ENCODE measurements around the gene ARPC4.

The ARPC4 gene

DNA sequence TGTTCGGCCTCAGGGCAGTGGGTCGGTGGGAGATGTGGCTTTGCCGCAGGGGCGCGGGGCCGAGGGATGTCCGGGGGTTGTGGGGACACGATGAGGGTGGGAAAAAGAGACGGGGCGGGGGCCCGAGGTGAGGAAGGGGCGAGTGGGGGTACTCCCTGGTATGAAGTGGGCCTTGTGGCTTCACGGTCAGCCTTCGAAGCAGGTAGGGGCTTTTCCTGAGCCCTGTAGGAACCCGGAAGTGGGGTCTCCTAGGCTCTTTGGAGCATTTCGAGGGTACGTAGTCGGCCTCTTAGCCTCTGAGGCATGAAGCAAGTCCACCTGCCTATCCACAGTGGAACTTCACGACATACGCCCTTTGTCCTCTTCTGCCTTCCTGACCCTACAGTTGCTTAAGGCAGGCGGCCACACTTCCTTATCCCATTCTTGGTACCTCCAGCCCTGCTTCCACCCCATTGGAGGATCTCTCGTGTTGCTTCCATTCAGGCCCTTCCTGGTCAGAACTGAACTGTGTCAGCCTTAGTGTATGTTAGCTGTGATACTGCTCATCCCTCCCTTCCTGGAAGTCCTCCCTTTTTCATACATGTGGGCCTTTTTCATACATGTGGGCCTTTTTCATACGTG, 389 bp downstream of the ARPC4 start:
- no peak for FAIRE-seq

DNA sequence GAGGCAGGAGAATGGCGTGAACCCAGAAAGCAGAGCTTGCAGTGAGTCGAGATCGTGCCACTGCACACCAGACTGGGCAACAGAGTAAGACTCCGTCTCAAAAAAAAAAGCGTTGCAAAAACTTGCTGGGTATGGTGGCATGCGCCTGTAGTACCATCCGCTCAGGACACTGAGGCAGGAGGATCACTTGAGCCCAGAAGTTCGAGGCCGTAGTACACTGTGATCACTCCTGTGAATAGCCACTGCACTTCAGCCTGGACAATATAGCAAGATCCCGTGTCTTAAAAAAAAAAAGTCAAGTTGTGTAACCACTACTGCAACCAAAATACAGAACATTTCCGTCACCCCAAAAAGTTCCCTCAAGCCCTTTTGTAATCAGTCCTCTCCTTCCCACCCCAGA, 1.5 kb downstream of the ARPC4 start:
- no peak for FAIRE-seq

DNA sequence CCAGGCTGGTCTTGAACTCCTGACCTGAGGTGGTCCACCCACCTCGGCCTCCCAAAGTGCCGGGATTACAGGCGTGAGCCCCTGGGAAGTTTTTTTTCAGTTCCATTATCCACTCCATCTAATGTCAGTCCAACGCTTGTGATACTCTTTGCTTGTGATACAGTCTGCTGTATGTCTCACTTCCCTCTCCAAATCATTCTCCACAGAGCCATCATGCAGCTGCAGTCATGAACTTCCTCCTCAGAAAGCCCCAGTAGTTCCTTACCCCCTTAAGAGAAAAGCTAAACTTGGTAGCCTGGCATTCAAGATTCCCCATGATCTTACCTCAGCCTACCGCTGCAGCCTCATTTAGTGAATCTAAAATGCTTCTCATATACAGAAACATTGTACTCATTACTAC, 2.3 kb downstream of the ARPC4 start:
- FAIRE-seq, result no peak

- FAIRE-seq, result no peak
These were observed 4.5 kb downstream of the ARPC4 start for GRCh38 chr3:9797196-9797945.

GRCh38 chr3:9800529-9800928, 7.6 kb downstream of the ARPC4 start:
- FAIRE-seq, result no peak

- no peak for FAIRE-seq
These were observed 10.6 kb downstream of the ARPC4 start for GRCh38 chr3:9803494-9803893.

GRCh38 chr3:9804996-9805395, 12.1 kb downstream of the ARPC4 start:
- no peak for FAIRE-seq

DNA sequence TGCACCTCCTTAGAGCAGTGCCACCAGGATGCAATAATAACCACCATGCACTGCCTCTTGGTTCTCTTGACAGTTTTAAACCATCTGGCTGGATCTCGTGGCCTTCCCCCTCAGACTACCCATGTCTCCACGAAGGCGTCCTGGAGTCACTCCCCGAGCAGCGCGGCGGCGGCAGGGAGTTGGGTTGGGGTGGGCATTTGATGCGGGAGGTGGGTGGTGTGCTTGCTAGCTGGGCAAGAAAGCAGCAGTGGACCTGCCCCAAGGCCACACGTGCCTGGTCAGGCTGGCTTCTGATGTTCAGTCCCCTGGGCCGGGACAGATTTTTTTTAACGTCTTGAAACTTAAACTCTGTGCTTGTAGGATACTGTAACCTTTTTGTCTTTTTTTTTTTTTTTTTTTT, 13.3 kb downstream of the ARPC4 start:
- no peak for FAIRE-seq

DNA sequence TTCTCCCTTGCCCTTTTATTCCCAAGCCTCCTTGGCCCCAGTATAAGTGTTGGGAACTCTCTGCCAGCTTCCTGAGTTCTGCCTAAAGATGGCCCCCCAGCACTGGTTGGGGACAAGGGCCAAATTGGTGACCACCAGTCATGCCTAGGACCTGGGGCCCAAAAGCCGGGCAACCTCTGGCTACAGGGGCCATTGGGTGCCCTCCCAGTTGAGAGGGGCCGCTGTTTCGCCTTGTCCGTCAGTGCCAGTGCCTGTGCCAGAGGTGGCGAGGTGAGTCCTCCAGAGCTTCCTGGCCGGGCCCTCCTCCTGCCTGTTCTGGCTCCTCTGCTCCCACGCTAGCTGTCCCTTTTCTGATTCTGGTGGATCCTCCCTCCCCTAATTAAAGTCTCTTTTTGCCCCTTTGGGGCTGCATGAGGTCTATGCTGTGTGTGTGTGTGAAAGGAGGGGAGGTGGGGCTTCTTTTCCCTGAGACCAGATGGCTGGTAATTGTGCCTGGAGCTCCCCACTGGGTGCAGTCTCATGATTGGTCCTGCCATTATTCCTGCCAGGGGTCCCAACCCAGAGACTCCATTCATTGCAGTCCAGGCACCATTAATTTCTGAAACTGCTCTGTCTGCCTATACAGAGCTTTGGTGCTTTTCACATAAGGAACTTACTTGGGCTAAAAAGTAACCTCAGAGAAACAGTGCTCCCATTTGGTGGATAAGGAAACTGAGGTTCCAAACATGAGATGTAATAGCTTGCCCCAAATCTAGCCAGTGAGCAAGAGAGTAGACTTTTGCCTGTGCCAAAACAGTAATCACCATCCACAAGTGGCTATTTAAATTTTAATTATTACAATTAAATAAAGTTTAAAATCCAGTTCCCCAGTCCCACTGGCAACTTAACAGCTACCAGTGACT, 14.1 kb downstream of the ARPC4 start:
- FAIRE-seq, result no peak

DNA sequence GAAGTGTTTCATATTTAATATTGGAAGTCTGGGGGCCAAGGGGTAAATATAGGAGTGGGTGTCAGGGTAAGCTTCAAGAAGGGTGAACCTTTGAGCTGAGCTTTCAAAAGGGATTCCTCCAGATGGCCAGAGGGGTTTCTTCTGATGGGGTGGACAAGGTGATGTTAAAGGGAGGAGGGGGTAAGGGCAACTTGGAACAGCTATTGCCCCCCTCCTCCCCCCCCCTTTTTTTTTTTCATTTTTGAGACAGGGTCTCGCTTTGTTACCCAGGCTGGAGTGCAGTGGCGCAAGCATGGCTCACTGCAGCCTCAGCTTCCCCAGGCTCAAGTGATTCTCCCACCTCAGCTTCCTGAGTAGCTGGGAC, 15.1 kb downstream of the ARPC4 start:
- FAIRE-seq, result no peak

DNA sequence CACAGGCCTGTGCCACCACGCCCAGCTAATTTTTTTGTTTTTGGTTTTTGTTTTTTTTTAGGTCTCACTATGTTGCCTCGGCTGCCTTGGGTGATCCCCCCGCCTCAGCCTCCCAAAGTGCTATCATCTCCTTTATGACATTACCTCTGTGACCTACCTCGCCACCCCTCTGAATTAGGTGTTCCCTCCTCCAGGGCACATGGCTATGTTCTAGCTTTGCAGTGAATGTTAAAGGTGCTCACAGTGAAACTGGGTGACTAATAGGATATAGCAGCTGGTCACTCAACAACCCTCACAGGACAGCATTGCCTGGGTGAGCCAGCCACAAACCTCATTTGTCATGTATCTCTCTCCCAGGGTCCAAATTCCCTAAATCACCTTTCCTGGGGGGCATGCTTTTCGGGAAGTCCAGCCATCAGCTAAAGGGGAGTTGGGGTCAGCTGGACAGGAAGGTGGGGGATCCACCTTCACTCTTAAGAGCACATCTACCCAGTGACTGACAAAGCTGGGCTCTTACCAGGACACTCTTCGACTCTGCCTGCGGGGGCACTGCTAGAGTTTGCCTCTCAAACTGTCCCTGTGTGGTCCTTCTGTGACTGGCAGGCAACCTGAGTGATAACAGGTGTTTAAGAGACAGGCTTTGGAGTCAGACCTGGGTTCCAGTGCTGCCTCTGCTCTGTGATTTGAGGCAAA, 15.6 kb downstream of the ARPC4 start:
- no peak for FAIRE-seq

DNA sequence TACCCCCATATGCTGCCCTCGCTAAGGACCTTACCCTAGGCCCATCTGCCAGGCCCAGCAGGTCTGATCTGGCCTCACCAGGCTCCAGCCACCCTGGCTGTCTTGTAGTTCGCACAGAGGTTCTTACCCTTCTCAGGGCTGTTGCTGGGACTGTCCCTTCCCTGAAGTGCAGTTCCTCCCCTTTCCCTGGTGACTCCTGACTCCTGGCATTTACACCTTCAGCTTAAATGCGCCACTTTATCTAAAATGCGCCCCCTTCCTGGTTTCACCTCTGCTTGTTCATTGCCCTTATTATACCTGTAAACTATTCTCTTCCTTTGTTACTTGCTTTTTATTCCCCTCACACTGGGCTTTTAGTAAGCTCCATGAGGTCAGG, 16.3 kb downstream of the ARPC4 start:
- no peak for FAIRE-seq

DNA sequence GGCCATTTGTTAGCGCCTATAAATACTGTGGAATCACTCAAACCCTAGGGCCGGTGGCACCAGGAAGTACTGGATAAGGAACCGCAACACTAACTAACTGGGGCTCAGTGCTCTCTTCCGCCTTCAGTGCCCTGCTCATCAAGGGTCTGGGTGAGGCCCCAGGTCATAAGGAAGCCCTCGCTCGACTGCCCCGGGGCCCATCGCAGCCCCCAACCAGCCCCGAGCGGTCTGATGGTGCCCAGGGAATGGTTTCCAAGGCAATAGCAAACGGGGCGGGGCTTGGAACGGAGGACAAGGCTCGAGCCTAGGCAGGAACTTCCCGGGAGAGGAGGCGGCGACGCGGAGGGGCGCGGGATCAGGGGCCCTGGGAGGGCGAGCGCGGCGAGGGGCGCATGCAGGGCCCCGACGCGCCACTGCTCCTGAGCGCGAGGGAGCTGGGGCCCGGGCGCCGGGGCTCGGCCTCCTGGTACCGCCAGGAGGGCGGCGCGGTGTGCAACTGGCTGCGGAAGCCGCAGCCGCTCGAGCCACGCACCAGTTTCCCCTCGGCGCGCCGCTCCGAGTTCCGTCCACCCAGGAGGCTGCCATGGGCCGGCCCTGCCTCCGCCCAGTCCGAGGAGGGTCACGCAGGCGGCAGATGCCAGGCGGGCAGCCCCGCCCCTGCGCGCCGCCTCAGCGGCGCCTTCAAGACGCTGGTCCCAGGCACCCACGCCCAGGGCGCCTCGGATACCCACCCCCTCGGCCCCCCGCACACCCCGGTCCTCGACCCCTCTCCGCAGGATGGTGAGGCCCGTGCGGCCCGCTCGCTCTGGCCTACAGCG, 16.9 kb downstream of the ARPC4 start, which contains the start of gene TTLL3:
Gene TTLL3 (plus strand): TSS at position 648 of the 818 bp plus-strand sequence. CDS start 400 bp downstream, outside the sequence.
- FAIRE-seq, result no peak

GRCh38 chr3:9810433-9810770, 17.5 kb downstream of the ARPC4 start:
- FAIRE-seq, result no peak

GRCh38 chr3:9810846-9811245, 18.0 kb downstream of the ARPC4 start:
- FAIRE-seq, result no peak

DNA sequence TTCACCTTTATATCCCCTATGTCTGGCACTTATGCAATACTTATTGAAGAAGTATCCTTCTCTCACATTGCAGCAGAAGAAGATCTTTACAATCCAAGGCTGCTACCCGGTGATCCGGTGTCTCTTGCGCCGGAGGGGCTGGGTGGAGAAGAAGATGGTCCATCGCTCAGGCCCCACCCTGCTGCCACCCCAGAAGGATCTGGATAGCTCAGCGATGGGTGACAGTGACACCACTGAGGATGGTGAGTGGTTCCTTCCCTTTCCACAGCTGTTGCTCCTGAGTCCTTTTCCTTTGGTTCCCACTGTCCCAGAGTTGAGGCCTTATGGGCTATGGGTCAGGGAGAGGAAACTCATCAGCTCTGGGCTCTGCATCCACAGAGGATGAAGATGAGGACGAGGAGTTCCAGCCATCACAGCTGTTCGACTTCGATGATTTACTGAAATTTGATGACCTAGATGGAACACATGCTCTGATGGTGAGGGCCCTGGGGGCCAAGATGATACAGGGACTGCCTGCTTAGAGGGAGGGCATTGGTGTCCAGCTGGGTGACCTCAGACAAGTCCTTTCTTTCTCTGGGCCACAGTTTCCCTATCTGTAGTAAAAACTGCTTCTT, 20.1 kb downstream of the ARPC4 start:
- no peak for FAIRE-seq

DNA sequence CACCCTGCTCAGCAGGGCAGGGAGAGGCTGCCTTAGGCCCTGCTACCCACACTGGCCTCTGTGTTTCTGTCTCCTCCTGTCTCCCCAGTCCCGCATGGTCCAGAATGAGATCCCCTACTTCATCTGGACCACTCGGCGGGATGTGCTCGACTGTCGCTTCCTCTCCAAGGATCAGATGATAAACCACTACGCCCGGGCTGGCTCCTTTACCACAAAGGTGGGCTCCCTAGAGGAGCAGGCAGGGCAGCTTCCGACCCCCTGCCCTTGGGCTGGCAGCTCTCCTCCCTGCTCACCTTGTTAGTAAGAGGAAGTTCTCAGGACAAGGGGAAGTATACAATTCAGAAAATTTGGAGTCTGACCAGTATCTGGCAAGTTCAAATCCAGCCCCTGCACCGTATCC, 23.1 kb downstream of the ARPC4 start:
- no peak for FAIRE-seq

DNA sequence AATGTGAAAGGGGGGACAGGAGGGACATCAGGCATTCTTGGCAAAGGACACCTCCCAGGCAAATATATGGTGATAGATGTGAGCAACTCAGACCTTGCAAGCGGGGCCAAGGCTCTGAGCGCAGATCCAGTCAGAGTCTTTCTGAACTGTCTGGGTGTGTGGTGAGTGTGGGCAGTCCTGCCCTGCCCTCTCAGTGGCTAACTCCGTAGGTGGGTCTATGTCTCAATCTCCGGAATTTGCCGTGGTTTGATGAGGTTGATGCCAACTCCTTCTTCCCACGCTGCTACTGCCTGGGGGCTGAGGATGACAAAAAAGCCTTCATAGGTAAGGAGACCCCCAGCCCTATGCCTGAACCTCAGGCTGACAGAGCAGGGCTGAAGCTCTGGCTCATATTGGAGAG, 24.6 kb downstream of the ARPC4 start:
- FAIRE-seq, result no peak

DNA sequence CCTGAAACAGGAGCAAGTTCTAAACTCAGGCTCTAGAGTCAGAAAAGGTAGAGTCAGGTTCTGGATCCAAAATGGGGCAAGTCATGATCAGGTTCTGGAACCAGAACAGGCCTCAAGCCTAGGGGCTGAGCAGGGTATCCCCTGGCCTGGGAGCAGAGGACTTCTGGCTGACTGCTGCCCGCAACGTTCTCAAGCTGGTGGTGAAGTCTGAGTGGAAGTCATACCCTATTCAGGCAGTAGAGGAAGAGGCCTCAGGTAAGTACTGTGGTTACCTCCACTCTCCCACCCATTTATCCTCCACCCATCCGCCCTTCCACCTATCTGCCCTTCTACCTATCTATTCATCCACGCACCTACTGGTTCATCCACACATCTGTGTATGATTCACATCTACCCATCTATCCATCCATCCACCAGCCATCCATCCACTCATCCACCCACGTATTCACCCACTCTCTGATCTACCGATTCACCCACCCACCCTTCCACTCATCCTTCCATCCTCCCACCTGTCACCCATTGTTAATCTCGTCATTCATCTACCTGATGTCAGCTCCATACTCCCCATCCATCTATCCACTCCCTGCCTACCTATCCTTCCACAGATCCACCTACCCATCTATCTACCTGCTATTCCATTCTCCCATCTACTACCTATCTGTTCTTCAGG, 25.9 kb downstream of the ARPC4 start:
- no peak for FAIRE-seq

- no peak for FAIRE-seq
These were observed 27.7 kb downstream of the ARPC4 start for GRCh38 chr3:9820543-9820942.

DNA sequence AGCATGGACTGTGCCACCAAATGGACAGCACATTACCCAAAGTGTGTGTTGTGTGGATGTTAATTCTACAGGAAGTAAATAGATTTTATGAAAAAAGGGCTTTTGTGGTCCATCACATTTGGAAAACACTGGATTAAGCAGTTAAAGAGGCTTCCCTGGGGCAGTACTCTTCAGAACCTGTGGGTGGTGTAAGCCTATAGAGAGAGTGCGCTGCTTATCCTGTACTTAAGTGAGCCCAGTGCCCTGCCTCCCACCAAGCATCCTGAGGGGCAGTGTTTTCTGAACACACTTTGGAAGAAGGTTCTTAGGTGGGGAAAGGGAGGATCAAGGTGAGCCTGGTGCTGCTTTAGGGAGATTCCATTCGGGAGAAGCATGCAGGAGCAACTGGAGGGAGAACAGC, 28.1 kb downstream of the ARPC4 start:
- no peak for FAIRE-seq
